ENCODE data around the gene BCAR1.
"Not testable (repeated sequence)": the region's sequence is repeated elsewhere in the genome, so short reads cannot be mapped to it uniquely, and the experiment has no call there.

Gene BCAR1

GRCh38 chr16:75251280-75252048 is at the start of gene BCAR1:
BCAR1 (minus strand) TSS chr16:75251624; CDS start chr16:75251482, 142 bp downstream.
- peak; percentile 95 for DNase-seq

GRCh38 chr16:75298267-75298666 is 46.8 kb upstream of the BCAR1 start:
- no peak for DNase-seq

- peak; percentile 49 for DNase-seq
These were observed 45.2 kb upstream of the BCAR1 start for GRCh38 chr16:75296606-75297005.

- DNase-seq, result no peak
These were observed 43.5 kb upstream of the BCAR1 start for GRCh38 chr16:75294773-75295459.

GRCh38 chr16:75293772-75294171 is 42.3 kb upstream of the BCAR1 start:
- no peak for DNase-seq

- DNase-seq, result no peak
These were observed 41.7 kb upstream of the BCAR1 start for GRCh38 chr16:75293173-75293572.

GRCh38 chr16:75292691-75293090 is 41.3 kb upstream of the BCAR1 start:
- DNase-seq, result no peak

GRCh38 chr16:75289189-75289588 is 37.8 kb upstream of the BCAR1 start:
- DNase-seq, result no peak

- DNase-seq, result no peak
These were observed 37.2 kb upstream of the BCAR1 start for GRCh38 chr16:75288596-75289120.

GRCh38 chr16:75288181-75288580 is 36.8 kb upstream of the BCAR1 start:
- no peak for DNase-seq

GRCh38 chr16:75287708-75288107 is 36.3 kb upstream of the BCAR1 start:
- no peak for DNase-seq

GRCh38 chr16:75286389-75286788 is 35.0 kb upstream of the BCAR1 start:
- DNase-seq, result no peak

GRCh38 chr16:75282466-75283281 is 31.2 kb upstream of the BCAR1 start:
- DNase-seq, result no peak

- no peak for DNase-seq
These were observed 30.4 kb upstream of the BCAR1 start for GRCh38 chr16:75281826-75282225.

GRCh38 chr16:75281009-75281408 is 29.6 kb upstream of the BCAR1 start:
- not testable (repeated sequence) for DNase-seq

GRCh38 chr16:75280331-75280804 is 28.9 kb upstream of the BCAR1 start:
- DNase-seq, result no peak

- no peak for DNase-seq
These were observed 27.9 kb upstream of the BCAR1 start for GRCh38 chr16:75279305-75279704.

GRCh38 chr16:75273054-75273925 is 21.9 kb upstream of the BCAR1 start:
- DNase-seq, result no peak

- DNase-seq, result not testable (repeated sequence)
These were observed 21.2 kb upstream of the BCAR1 start for GRCh38 chr16:75272629-75273028.

GRCh38 chr16:75272097-75272551 is 20.7 kb upstream of the BCAR1 start:
- no peak for DNase-seq

- no peak for DNase-seq
These were observed 20.1 kb upstream of the BCAR1 start for GRCh38 chr16:75271441-75272096.
